Kidney (tissue), 14 donors: ENCODE results near the gene SORBS1. TPM values are rescaled to one million over a fixed set of nuclear protein-coding genes. Genes with fewer than 3 reads are reported as not detected.

Experiments
- DNase-seq, 5 donors: peaks; one replicate each; pipeline ENCODE4 v3.0.0-alpha.2; 2013 to 2020
- FAIRE-seq: peaks from 2 replicates; lab custom pipeline; 2012; peaks lifted over from hg19 to GRCh38; lab: Jason Lieb, UNC
- H3K27ac ChIP-seq, 2 donors: one replicate each; pipeline ENCODE4 v1.7.0; 2013; ENCODE audit warnings: low read depth in 2 of 2, low read length in 2 of 2, inconsistent platforms in 1 of 2
- H3K27me3 ChIP-seq: one replicate; pipeline ENCODE4 v1.7.1; 2013; ENCODE audit warnings: low read length, inconsistent platforms; ENCODE audit not compliant: control insufficient read depth, insufficient read depth
- H3K36me3 ChIP-seq, 3 donors: one replicate each; pipeline versions ENCODE4 v1.7.0 to v1.7.1; 2013; ENCODE audit warnings: low read length in 3 of 3, control low read depth in 1 of 3, inconsistent platforms in 1 of 3; ENCODE audit not compliant: insufficient read depth in 3 of 3, control insufficient read depth in 2 of 3
- H3K4me1 ChIP-seq, 3 donors: one replicate each; pipeline versions ENCODE4 v1.7.0 to v1.7.1; 2013; ENCODE audit warnings: low read length in 3 of 3, inconsistent platforms in 1 of 3, low read depth in 1 of 3; ENCODE audit not compliant: control insufficient read depth in 2 of 3, insufficient read depth in 2 of 3
- H3K4me3 ChIP-seq, 3 donors: one replicate each; pipeline versions ENCODE4 v1.7.0 to v1.8.1; 2013; ENCODE audit warnings: low read length in 3 of 3, control low read depth in 1 of 3, inconsistent platforms in 1 of 3
- H3K9ac ChIP-seq, 3 donors: one replicate each; pipeline versions ENCODE4 v1.7.0 to v1.7.1; 2013; ENCODE audit warnings: low read length in 3 of 3, control low read depth in 1 of 3, inconsistent platforms in 1 of 3
- H3K9me3 ChIP-seq, 3 donors: one replicate each; pipeline versions ENCODE4 v1.7.0 to v1.7.1; 2013; ENCODE audit warnings: low read length in 3 of 3, control low read depth in 1 of 3, inconsistent platforms in 1 of 3; ENCODE audit not compliant: control insufficient read depth in 2 of 3, insufficient read depth in 1 of 3
- CTCF ChIP-seq: IDR thresholded peaks from 3 replicates; pipeline ENCODE4 v1.5.1; 2012; ENCODE audit warnings: mild to moderate bottlenecking, moderate library complexity, borderline replicate concordance; ENCODE audit not compliant: insufficient read depth; ENCODE audit errors: extremely low read depth
- intact Hi-C: fragments of 100-400 bp; cut with DNase I; formaldehyde crosslinking; loops from one replicate; pipeline ENCODE4 v1.11.1; 2022
- polyA plus RNA-seq: library from polyadenylated mRNA; stranded (reverse); fragments of 350-450 nt; fragmentation: Illumina TruSeq; extraction: RNeasy Lipid Tissue Mini Kit (QIAGEN cat#74804); gene quantifications from one replicate; pipeline ENCODE4 v1.2.3, GENCODE V29; 2014; ENCODE audit warnings: low read depth, low replicate concordance; ENCODE audit not compliant: insufficient read depth
- total RNA-seq: library from RNA; stranded (reverse); fragmentation: NEBNext Ultra II Directional; extraction: Animal tissue kit (Norgen Biotek cat#: 25700); gene quantifications from one replicate; pipeline ENCODE4 v1.2.1, GENCODE V29; 2021
- donor health status: control.
- donor health status: control.
- donor health status: control.
- donor health status: control.
- donor health status: control.
- donor health status: DM: yes; HTN: yes; CAD: no.
- donor health status: Normal renal cell carcinoma (clear cell type).

The SORBS1 gene
- total and polyA plus RNA-seq, 2 donors from 2014 or later, result 12.2 to 91.7 TPM

DNA sequence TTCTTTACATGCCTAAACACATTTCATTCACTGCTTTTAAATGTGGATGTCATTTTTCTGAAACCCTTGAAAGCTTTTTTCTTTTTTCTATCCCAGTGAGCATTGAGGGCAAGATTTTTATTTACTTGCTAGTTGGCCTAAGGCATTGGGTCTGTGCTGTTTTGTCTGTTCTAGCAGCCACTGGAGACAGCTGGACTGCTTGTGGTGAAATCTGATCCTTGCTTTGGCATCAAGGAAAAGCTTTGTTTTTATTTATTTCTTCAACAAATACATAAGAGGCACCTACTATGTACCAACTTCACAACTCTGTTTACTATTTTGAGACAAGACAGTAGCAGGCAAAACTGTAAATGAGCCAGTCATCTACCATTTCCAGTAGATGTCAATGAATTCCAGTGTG lies 241.9 kb downstream of the SORBS1 start:
- H3K27me3 ChIP-seq, result no peaks in the 10 kb centered on the region
- FAIRE-seq, result no peak
- H3K36me3 ChIP-seq, result peaks cover 0 to 3% (median under 1%) of the 10 kb centered on the region in 3 donors
- DNase-seq, result peak in 2 of 5 donors; percentile 43 to 55
- no peaks in the 10 kb centered on the region for H3K4me1 ChIP-seq
- intact Hi-C loops, result no loop called here
- no peaks in the 10 kb centered on the region for H3K9me3 ChIP-seq
- no peak overlapping the region for H3K27ac ChIP-seq
- H3K4me3 ChIP-seq, result no peak overlapping the region
- no peak for TF ChIP-seq CTCF
- H3K9ac ChIP-seq, result no peak overlapping the region

DNA sequence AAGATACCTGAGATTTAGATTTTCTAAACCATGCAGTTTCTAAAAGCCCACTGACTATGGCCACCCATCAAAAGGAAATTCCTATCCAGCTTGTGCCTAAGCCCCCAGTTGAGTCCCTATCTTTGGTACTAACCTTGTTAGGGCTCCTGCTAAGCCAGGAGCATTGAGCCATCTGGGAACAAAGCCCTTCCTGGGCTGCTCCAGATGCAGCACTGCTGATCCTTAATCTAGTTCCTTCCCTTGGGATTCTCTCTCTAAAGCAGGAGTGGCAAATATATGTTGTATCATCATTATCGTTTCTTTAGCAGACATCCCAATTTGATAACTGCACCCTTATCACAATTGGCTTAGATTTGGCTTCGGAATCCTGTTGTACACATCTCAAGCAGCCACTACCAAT lies 245.7 kb downstream of the SORBS1 start:
- H3K27ac ChIP-seq, result no peak overlapping the region
- no peaks in the 10 kb centered on the region for H3K9me3 ChIP-seq
- no peak overlapping the region for H3K9ac ChIP-seq
- H3K4me1 ChIP-seq, result peaks cover 0 to 6% (median 0%) of the 10 kb centered on the region in 3 donors
- intact Hi-C loops, result no loop called here
- no peaks in the 10 kb centered on the region for H3K27me3 ChIP-seq
- peaks cover 0 to 3% (median 2%) of the 10 kb centered on the region in 3 donors for H3K36me3 ChIP-seq
- TF ChIP-seq CTCF, result no peak
- H3K4me3 ChIP-seq, result no peak overlapping the region
- FAIRE-seq, result no peak
- DNase-seq, result no peak

DNA sequence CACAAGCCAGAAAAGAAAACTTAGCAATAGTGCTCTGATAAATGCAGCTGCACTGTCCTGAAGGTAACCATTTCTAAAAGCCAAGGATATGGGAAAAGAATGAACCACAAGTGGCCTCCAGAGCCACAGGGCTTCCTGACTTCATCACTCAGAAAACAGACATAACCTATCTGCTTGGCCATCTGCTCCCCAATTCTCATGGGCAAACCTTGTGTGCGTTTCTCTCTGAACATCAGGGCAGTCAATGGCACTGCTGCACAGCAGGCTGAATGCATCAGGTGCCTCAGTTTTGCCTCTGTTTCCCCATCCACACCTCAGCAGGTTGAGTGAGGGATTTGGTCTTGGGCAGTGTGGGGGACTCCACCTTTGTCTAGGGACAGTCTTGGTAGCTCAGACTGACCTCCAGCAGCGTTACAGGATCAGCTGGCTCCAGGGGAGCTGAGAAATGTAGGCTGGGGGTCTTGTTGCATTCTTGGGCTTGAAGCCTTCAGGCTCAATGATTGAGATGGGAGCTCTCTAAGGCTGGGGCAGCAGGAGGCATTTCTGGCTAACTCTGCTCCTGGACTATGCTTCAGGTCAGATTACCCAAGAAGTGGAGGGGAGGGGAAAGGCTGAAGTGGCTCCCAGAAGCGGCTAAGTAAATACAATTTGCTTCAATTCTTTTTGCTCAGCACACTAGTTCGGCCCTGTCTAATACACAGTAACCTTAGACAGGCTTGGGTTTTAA lies 246.8 kb downstream of the SORBS1 start:
- FAIRE-seq (no peak), DNase-seq (no peak)
- H3K9me3 ChIP-seq, result no peaks in the 10 kb centered on the region
- intact Hi-C loops, result no loop called here
- H3K9ac ChIP-seq, result no peak overlapping the region
- H3K27ac ChIP-seq, result no peak overlapping the region
- H3K27me3 ChIP-seq, result no peaks in the 10 kb centered on the region
- H3K4me1 ChIP-seq, result peaks cover 0 to 6% (median 0%) of the 10 kb centered on the region in 3 donors
- H3K4me3 ChIP-seq, result no peak overlapping the region
- TF ChIP-seq CTCF, result no peak
- H3K36me3 ChIP-seq, result peaks cover 0 to 3% (median 2%) of the 10 kb centered on the region in 3 donors
